WTC11 (cell line): Measurements from ENCODE around the gene CMC1. TPM values are rescaled to one million over a fixed set of nuclear protein-coding genes. Genes with fewer than 3 reads are reported as not detected.

Experiments
- ATAC-seq: fragments of 200-7000 bp; cut with Tn5 transposase; 2 replicates; pipeline ENCODE4 v1.10.0; 2021; ENCODE audit warnings: mild to moderate bottlenecking, moderate library complexity
- CTCF ChIA-PET: fragments of 300-600 bp; sonication (Branson Sonifier 250); formaldehyde crosslinking; loops from one replicate; lab custom pipeline; 2021; ENCODE audit warnings: antibody characterized with exemption; lab: Charles Lee
- POLR2A ChIA-PET: fragments of 350-600 bp; sonication (Branson Sonifier 250); formaldehyde crosslinking; loops from one replicate; lab custom pipeline; 2021; ENCODE audit warnings: antibody characterized with exemption; lab: Charles Lee
- DNase-seq: peaks from one replicate; pipeline ENCODE4 v3.0.0; 2021; ENCODE audit warnings: low spot score
- H3K27ac Mint-ChIP-seq: 2 replicates; pipeline ENCODE4 v1.8.0; 2021; ENCODE audit warnings: mixed read lengths
- H3K27me3 Mint-ChIP-seq: 2 replicates; pipeline ENCODE4 v1.8.0; 2021; ENCODE audit warnings: low read depth, mild to moderate bottlenecking, moderate library complexity, mixed read lengths
- H3K36me3 Mint-ChIP-seq: 2 replicates; pipeline ENCODE4 v1.8.0; 2021; ENCODE audit warnings: mixed read lengths
- H3K4me1 Mint-ChIP-seq: 2 replicates; pipeline ENCODE4 v1.8.0; 2022; ENCODE audit warnings: mixed read lengths
- H3K4me3 Mint-ChIP-seq: 2 replicates; pipeline ENCODE4 v1.8.0; 2021; ENCODE audit warnings: mild to moderate bottlenecking, moderate library complexity, mixed read lengths
- H3K9me3 Mint-ChIP-seq: 2 replicates; pipeline ENCODE4 v1.8.0; 2021; ENCODE audit warnings: mixed read lengths
- ARID4B ChIP-seq: sonication (generic); formaldehyde crosslinking; IDR thresholded peaks from 2 replicates; pipeline ENCODE4 v1.8.0; 2023; ENCODE audit warnings: missing genetic modification reagents, mild to moderate bottlenecking, borderline replicate concordance
- ATF2 ChIP-seq: sonication (generic); formaldehyde crosslinking; IDR thresholded peaks from 2 replicates; pipeline ENCODE4 v1.8.1; 2022; ENCODE audit warnings: low read depth, missing genetic modification reagents, borderline replicate concordance
- CBFB ChIP-seq: sonication (generic); formaldehyde crosslinking; IDR thresholded peaks from 2 replicates; pipeline ENCODE4 v1.8.1; 2022; ENCODE audit warnings: mild to moderate bottlenecking, low read depth, missing genetic modification reagents
- EMX1 ChIP-seq: fragments of 250-450 bp; sonication (Bioruptor Pico); IDR thresholded peaks from 2 replicates; pipeline ENCODE4 v1.8.0; 2021; ENCODE audit warnings: mild to moderate bottlenecking
- ESRRA ChIP-seq: sonication (generic); formaldehyde crosslinking; IDR thresholded peaks from 2 replicates; pipeline ENCODE4 v1.8.1; 2022; ENCODE audit warnings: mild to moderate bottlenecking, missing genetic modification reagents, borderline replicate concordance
- FOXK1 ChIP-seq: sonication (generic); formaldehyde crosslinking; IDR thresholded peaks from 2 replicates; pipeline ENCODE4 v1.8.0; 2022; ENCODE audit warnings: mild to moderate bottlenecking, moderate library complexity, missing genetic modification reagents
- JUN ChIP-seq: sonication (generic); formaldehyde crosslinking; IDR thresholded peaks from 2 replicates; pipeline ENCODE4 v1.8.0; 2023; ENCODE audit warnings: mild to moderate bottlenecking, missing genetic modification reagents
- SMAD3 ChIP-seq: sonication (generic); formaldehyde crosslinking; IDR thresholded peaks from 2 replicates; pipeline ENCODE4 v1.8.0; 2022; ENCODE audit warnings: missing genetic modification reagents, mild to moderate bottlenecking, borderline replicate concordance
- USF1 ChIP-seq: sonication (generic); formaldehyde crosslinking; IDR thresholded peaks from 2 replicates; pipeline ENCODE4 v1.8.0; 2022; ENCODE audit warnings: mild to moderate bottlenecking, missing genetic modification reagents
- USF2 ChIP-seq: sonication (generic); formaldehyde crosslinking; IDR thresholded peaks from 2 replicates; pipeline ENCODE4 v1.8.1; 2023; ENCODE audit warnings: mild to moderate bottlenecking, missing genetic modification reagents, moderate library complexity
- ZMAT4 ChIP-seq: fragments of 250-450 bp; sonication (Bioruptor Pico); IDR thresholded peaks from 2 replicates; pipeline ENCODE4 v1.9.0; 2021; ENCODE audit warnings: mild to moderate bottlenecking
- ZNF138 ChIP-seq: sonication (generic); formaldehyde crosslinking; conservative IDR thresholded peaks from 2 replicates; pipeline ENCODE4 v1.8.1; 2022; ENCODE audit warnings: mild to moderate bottlenecking, moderate library complexity, missing genetic modification reagents
- ZNF219 ChIP-seq: sonication (generic); formaldehyde crosslinking; IDR thresholded peaks from 2 replicates; pipeline ENCODE4 v1.8.0; 2023; ENCODE audit warnings: missing genetic modification reagents, mild to moderate bottlenecking, borderline replicate concordance
- ZNF317 ChIP-seq: sonication (generic); formaldehyde crosslinking; IDR thresholded peaks from 2 replicates; pipeline ENCODE4 v1.8.1; 2023; ENCODE audit warnings: low read depth, mild to moderate bottlenecking, moderate library complexity, missing genetic modification reagents, borderline replicate concordance
- ZNF416 ChIP-seq: fragments of 250-450 bp; sonication (Bioruptor Pico); IDR thresholded peaks from 2 replicates; pipeline ENCODE4 v1.9.0; 2021; ENCODE audit warnings: mild to moderate bottlenecking, inconsistent platforms
- total RNA-seq: library from RNA; stranded (reverse); gene quantifications from 3 replicates; pipeline ENCODE4 v1.2.3, GENCODE V29; 2021

The CMC1 gene
- total RNA-seq, 1 experiment from 2014 or later: 25.3 TPM

- POLR2A ChIA-PET: no interaction called here
These were observed 26.0 kb upstream of the CMC1 start for GRCh38 chr3:28215407-28215806.

More at GRCh38 chr3:28215407-28215806, 26.0 kb upstream of the CMC1 start:
- H3K27me3 Mint-ChIP-seq: no peaks in the 10 kb centered on the region
- peaks cover 16% of the 10 kb centered on the region for H3K36me3 Mint-ChIP-seq
- ATAC-seq (no peak), DNase-seq (no peak)
- peaks cover 42% of the 10 kb centered on the region for H3K9me3 Mint-ChIP-seq
- H3K4me3 Mint-ChIP-seq: no peak overlapping the region
- no peaks in the 10 kb centered on the region for H3K4me1 Mint-ChIP-seq
- CTCF ChIA-PET: no interaction called here
- H3K27ac Mint-ChIP-seq: no peak overlapping the region
- TF ChIP-seq SMAD3 (CRISPR knock-in tag): no peak
- no peak for TF ChIP-seq EMX1 (CRISPR knock-in tag)
- TF ChIP-seq CBFB (CRISPR knock-in tag): no peak
- TF ChIP-seq ZNF138 (CRISPR knock-in tag): no peak
- no peak for TF ChIP-seq ZNF416 (CRISPR knock-in tag)
- TF ChIP-seq JUN (CRISPR knock-in tag): no peak
- no peak for TF ChIP-seq ZNF219 (CRISPR knock-in tag)
- TF ChIP-seq ZMAT4 (CRISPR knock-in tag): no peak
- no peak for TF ChIP-seq ESRRA (CRISPR knock-in tag)
- no peak for TF ChIP-seq ZNF317 (CRISPR knock-in tag)
- TF ChIP-seq FOXK1 (CRISPR knock-in tag): no peak
- TF ChIP-seq USF1 (CRISPR knock-in tag): no peak
- TF ChIP-seq ARID4B (CRISPR knock-in tag): no peak
- TF ChIP-seq USF2 (CRISPR knock-in tag): no peak
- no peak for TF ChIP-seq ATF2 (CRISPR knock-in tag)
